GM20000 (cell line): ENCODE results near the gene GDPD5.

ENCODE experiments used
- DNase-seq: peaks from one replicate; pipeline ENCODE4 v3.0.0; 2012; ENCODE audit warnings: low spot score
- CTCF ChIP-seq: IDR thresholded peaks from 2 replicates; pipeline ENCODE4 v1.5.1; 2012; ENCODE audit warnings: mild to moderate bottlenecking, control low read depth; ENCODE audit errors: extremely low read depth, missing control alignments

The GDPD5 gene

GRCh38 chr11:75567971-75568370 lies 42.2 kb upstream of the GDPD5 start:
- no peak for DNase-seq
- no peak for TF ChIP-seq CTCF

DNA sequence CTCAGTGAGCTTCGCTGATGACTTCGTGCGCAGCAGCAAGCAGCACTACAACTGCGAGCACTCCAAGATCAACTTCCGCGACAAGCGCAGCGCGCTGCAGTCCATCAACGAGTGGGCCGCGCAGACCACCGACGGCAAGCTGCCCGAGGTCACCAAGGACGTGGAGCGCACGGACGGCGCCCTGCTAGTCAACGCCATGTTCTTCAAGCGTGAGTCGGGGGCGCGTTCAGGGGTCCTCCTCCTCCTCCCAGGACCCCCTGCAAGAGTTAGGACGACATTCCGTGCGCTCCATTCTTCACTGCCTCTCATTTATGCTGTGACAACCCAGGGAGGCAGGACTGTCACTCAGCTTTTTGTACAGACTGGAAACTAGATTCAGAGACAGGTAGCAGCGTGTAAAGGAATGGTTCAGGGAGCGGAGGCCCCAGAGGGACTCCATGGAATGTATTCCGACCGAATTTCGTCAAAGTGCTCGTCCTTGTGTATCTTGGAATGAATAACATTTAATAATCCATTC lies 41.1 kb upstream of the GDPD5 start:
- DNase-seq, result no peak

DNA sequence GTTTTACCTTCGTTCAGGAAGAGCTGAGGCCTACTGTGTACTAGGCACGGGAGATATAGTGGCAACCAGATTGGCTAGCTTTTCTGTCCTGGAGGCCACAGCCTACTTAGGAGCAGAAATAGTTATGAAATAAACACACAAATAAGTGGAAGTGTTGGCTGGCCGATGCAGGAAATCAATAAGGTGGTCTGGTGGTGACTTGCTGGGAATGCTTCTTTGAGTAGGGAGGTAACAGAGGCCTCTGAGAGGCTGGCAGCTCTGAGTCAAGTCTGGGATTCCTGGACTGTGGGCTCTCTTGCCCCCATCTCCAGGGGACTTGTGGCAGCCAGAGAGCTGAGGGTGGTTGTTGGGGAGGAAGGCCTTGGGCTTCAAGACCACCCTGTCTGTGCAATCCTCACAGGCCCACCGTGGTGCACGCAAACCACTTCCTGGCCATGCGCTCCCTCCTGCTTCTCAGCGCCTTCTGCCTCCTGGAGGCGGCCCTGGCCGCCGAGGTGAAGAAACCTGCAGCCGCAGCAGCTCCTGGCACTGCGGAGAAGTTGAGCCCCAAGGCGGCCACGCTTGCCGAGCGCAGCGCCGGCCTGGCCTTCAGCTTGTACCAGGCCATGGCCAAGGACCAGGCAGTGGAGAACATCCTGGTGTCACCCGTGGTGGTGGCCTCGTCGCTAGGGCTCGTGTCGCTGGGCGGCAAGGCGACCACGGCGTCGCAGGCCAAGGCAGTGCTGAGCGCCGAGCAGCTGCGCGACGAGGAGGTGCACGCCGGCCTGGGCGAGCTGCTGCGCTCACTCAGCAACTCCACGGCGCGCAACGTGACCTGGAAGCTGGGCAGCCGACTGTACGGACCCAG lies 40.4 kb upstream of the GDPD5 start:
- no peak for DNase-seq
- TF ChIP-seq CTCF, result no peak

More for the DNA sequence above, 41.1 kb upstream of the GDPD5 start:
- TF ChIP-seq CTCF, result no peak

GRCh38 chr11:75565221-75565814 lies 39.6 kb upstream of the GDPD5 start:
- no peak for TF ChIP-seq CTCF

GRCh38 chr11:75563978-75564552 lies 38.3 kb upstream of the GDPD5 start:
- DNase-seq, result no peak
- no peak for TF ChIP-seq CTCF

More at GRCh38 chr11:75565221-75565814, 39.6 kb upstream of the GDPD5 start:
- DNase-seq, result no peak

- no peak for TF ChIP-seq CTCF
- no peak for DNase-seq
Measured at GRCh38 chr11:75563501-75563977, 37.8 kb upstream of the GDPD5 start.
